ENCODE results near the gene FUT3. TPM values are rescaled to one million over a fixed set of nuclear protein-coding genes. Genes with fewer than 3 reads are reported as not detected.

The FUT3 gene
- polyA plus RNA-seq, 5 donors, result 0.49 to 0.66 (median 0.61) TPM; not detected in 1

DNA sequence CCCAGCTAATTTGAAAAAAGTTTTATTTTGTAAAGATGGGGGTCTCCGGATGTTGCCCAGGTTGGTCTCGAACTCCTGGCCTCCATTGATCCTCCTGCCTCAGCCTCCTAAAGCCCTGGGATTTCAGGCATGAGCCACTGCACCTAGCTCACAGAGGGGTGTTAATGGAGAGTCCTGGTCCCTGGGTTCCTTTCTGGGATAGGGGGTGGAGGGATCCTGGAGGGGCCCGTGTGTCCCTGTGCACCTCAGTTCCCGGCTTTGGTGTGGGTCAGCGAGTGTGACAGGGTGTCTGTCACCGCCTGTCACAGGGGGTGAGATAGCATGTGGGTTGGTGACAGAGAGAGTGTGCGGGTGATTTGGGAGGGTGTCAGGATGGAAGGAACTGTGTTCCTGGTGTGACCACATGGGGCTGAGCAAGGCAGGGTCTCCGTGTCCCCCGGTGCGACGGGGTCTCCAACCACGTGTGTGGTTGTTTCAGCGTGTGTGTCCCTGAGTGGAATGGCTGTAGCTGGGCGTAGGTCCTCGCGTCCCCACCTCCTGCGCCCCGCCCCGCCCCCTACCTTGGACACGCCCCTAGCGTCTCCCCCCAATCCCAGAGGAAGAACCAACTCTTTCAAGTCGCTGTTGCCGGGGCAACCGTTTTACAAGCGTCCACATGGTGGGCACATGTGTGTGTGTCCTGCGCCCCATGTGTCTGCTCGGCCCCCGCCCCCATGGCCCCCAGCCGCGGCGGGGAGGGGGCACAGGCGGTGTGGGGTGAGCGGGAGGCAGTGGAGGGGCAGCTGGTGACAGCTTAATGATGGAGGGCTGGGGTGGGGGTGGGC is 49.2 kb downstream of the FUT3 start:
- DNase-seq, result no peak

- no peak for DNase-seq
These were observed 50.6 kb downstream of the FUT3 start for GRCh38 chr19:5800361-5801270.

- no peak for DNase-seq
These were observed 51.7 kb downstream of the FUT3 start for GRCh38 chr19:5799247-5800241.

DNA sequence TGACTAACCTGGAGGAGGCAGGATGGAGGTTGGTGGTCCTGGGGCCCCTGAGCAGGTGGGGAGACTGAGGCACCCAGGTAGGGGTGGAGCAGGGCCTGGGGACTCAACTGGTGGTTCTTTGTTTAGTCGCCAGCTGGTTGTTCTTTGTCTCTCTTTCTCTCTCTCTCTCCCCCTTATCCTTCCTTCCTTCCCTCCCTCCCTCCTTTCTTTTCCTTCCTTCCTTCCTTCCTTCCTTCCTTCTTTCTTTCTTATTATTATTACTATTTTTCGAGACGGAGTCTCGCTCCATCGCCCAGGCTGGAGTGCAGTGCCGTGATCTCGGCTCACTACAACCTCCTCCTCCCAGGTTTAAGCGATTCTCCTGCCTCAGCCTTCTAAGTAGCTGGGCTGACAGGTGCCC is 53.0 kb downstream of the FUT3 start:
- DNase-seq, result no peak

DNA sequence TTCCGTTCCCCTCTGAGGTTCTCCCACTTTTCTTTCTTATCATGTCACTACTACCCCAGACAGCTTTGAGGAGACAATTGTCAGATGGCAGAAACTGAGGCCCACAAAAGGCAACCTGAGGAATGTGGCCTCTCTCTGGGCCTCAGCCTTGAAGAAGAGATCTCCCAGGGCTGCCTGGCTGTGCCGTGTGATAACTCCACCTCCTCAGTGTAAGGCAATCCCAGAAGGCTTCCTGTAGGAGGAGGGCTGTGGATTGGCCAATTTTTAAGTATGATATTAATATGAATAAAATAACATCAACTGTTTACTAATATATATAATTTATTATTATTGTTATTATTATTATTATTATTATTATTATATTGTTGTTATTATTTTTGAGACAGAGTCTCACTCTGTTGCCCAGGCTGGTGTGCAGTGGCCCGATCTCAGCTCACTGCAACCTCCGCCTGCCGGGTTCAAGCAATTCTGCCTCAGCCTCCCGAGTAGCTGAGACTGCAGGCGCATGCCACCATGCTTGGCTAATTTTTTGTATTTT is 55.8 kb downstream of the FUT3 start:
- DNase-seq, result no peak

DNA sequence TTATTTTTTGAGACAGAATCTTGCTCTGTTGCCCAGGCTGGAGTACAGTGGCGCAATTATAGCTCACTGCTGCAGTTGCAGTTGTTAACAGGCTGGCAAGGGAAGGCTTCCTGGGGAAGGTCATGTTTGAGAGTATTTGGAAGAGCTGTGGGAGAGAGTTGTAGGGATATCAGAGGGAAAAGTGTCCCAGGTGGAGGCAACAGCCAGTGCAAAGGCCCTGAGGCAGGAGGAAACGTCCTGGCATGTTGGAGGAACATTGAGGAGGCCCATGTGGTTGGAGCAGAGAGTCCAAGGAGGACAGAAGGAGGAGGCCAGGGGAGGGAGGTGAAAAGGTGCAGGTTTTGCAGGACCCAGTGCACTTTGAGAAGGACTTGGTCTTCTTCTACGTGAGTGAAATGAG is 58.1 kb downstream of the FUT3 start:
- no peak for DNase-seq

Other genes with a start within 250 kb of the FUT3 start
- gene SAFB2, start 228.7 kb downstream of the FUT3 start, polyA plus RNA-seq (ENCODE audit: insufficient read depth in 1 of 5, insufficient read length in 5 of 5, low replicate concordance in 1 of 5), result 100 to 1,000 TPM in 1 of 5 donors, 10 to 100 TPM in 4; 71.8 to 106 (median 80.3) TPM
- gene SAFB, start 228.4 kb downstream of the FUT3 start, polyA plus RNA-seq (ENCODE audit: insufficient read depth in 1 of 5, insufficient read length in 5 of 5, low replicate concordance in 1 of 5), result 100 to 1,000 TPM; 150 to 201 (median 159) TPM
- gene MICOS13, start 170.9 kb downstream of the FUT3 start, polyA plus RNA-seq (ENCODE audit: insufficient read depth in 1 of 5, insufficient read length in 5 of 5, low replicate concordance in 1 of 5), result 10 to 100 TPM; 24.4 to 66.9 (median 30.4) TPM
- gene HSD11B1L, start 170.4 kb downstream of the FUT3 start, polyA plus RNA-seq (ENCODE audit: insufficient read depth in 1 of 5, insufficient read length in 5 of 5, low replicate concordance in 1 of 5), result 10 to 100 TPM in 2 of 5 donors, 1 to 10 TPM in 3; 7.5 to 11.4 (median 9.0) TPM
- gene RPL36, start 161.2 kb downstream of the FUT3 start, polyA plus RNA-seq (ENCODE audit: insufficient read depth in 1 of 5, insufficient read length in 5 of 5, low replicate concordance in 1 of 5), result 1,000 to 10,000 TPM in 1 of 5 donors, 100 to 1,000 TPM in 4; 697 to 1,241 (median 771) TPM
- 10 to 100 TPM; 31.2 to 53.7 (median 41.7) TPM for gene LONP1, start 131.3 kb downstream of the FUT3 start, polyA plus RNA-seq (ENCODE audit: insufficient read depth in 1 of 5, insufficient read length in 5 of 5, low replicate concordance in 1 of 5)
- 1 to 10 TPM in 3 of 5 donors, under 1 TPM in 1, not detected in 1; 0.81 to 2.3 (median 1.8) TPM for gene CATSPERD, start 130.8 kb downstream of the FUT3 start, polyA plus RNA-seq (ENCODE audit: insufficient read depth in 1 of 5, insufficient read length in 5 of 5, low replicate concordance in 1 of 5)
- gene PRR22, start 66.7 kb downstream of the FUT3 start, polyA plus RNA-seq (ENCODE audit: insufficient read depth in 1 of 5, insufficient read length in 5 of 5, low replicate concordance in 1 of 5), result 1 to 10 TPM; 1.1 to 2.9 (median 2.0) TPM
- gene DUS3L, start 60.3 kb downstream of the FUT3 start, polyA plus RNA-seq (ENCODE audit: insufficient read depth in 1 of 5, insufficient read length in 5 of 5, low replicate concordance in 1 of 5), result 10 to 100 TPM; 22.3 to 33.2 (median 27.3) TPM
- 1 to 10 TPM; 1.1 to 2.0 (median 1.7) TPM for gene NRTN, start 46.4 kb downstream of the FUT3 start, polyA plus RNA-seq (ENCODE audit: insufficient read depth in 1 of 5, insufficient read length in 5 of 5, low replicate concordance in 1 of 5)
- gene FUT6, start 11.7 kb downstream of the FUT3 start, polyA plus RNA-seq (ENCODE audit: insufficient read depth in 1 of 5, insufficient read length in 5 of 5, low replicate concordance in 1 of 5), result under 1 TPM; 0.46 to 0.84 (median 0.71) TPM
- gene FUT5, start 19.1 kb upstream of the FUT3 start, polyA plus RNA-seq (ENCODE audit: insufficient read depth in 1 of 5, insufficient read length in 5 of 5, low replicate concordance in 1 of 5), result not detected
- 100 to 1,000 TPM; 103 to 203 (median 116) TPM for gene NDUFA11, start 52.3 kb upstream of the FUT3 start, polyA plus RNA-seq (ENCODE audit: insufficient read depth in 1 of 5, insufficient read length in 5 of 5, low replicate concordance in 1 of 5)
- 10 to 100 TPM in 1 of 5 donors, 1 to 10 TPM in 4; 7.3 to 10.7 (median 9.0) TPM for gene VMAC, start 53.4 kb upstream of the FUT3 start, polyA plus RNA-seq (ENCODE audit: insufficient read depth in 1 of 5, insufficient read length in 5 of 5, low replicate concordance in 1 of 5)
- gene CAPS, start 62.8 kb upstream of the FUT3 start, polyA plus RNA-seq (ENCODE audit: insufficient read depth in 1 of 5, insufficient read length in 5 of 5, low replicate concordance in 1 of 5), result 10 to 100 TPM; 13.5 to 56.0 (median 32.9) TPM
- 10 to 100 TPM; 69.8 to 83.0 (median 72.9) TPM for gene RANBP3, start 126.7 kb upstream of the FUT3 start, polyA plus RNA-seq (ENCODE audit: insufficient read depth in 1 of 5, insufficient read length in 5 of 5, low replicate concordance in 1 of 5)